ENCODE data around the gene XAGE3.

- TF ChIP-seq CTCF (IDR thresholded peaks at IDR 0.05) = no peak
- TF ChIP-seq POLR2A (IDR thresholded peaks at IDR 0.05) = no peak
These were observed 28.7 kb downstream of the XAGE3 start for GRCh38 chrX:52839137-52839536.

All from right lobe of liver (tissue), 4 donors.